Lower leg skin (tissue), 3 donors: ENCODE data around the gene FAM9B.

ENCODE experiments used
- POLR2A ChIP-seq, 2 donors: fragments of 450-650 bp; IDR thresholded peaks; one replicate each; pipeline ENCODE4 v1.6.1; 2016 to 2017; ENCODE audit warnings: antibody characterized with exemption in 2 of 2, mild to moderate bottlenecking in 1 of 2, moderate library complexity in 1 of 2
- TF ChIP-seq, protein P1 (sequence below), 3 donors: fragments of 450-650 bp; IDR thresholded peaks; one replicate each; pipeline ENCODE4 v1.5.1; 2016; ENCODE audit warnings: antibody characterized with exemption in 3 of 3, mild to moderate bottlenecking in 3 of 3, moderate library complexity in 2 of 3

DNA sequence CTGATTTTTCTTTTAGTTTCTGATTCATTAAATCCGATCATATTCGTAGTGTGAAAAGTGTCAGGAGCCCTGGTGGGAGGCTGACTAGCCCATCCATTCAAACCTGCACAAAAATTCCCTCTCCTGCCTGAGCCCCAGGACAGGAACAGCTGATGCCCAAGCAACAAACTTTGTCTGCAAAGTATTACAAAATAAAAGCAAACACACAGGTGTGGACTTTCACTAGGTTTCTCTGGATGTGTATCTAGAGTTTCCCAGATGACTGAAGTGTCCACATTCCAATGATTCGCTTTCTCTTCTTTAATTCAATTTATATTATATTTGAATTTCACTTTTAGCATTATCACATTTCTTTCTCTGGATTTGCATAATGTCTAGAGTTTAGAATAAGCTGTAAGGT lies 18.2 kb upstream of the FAM9B start:
- TF ChIP-seq, protein P1, sequence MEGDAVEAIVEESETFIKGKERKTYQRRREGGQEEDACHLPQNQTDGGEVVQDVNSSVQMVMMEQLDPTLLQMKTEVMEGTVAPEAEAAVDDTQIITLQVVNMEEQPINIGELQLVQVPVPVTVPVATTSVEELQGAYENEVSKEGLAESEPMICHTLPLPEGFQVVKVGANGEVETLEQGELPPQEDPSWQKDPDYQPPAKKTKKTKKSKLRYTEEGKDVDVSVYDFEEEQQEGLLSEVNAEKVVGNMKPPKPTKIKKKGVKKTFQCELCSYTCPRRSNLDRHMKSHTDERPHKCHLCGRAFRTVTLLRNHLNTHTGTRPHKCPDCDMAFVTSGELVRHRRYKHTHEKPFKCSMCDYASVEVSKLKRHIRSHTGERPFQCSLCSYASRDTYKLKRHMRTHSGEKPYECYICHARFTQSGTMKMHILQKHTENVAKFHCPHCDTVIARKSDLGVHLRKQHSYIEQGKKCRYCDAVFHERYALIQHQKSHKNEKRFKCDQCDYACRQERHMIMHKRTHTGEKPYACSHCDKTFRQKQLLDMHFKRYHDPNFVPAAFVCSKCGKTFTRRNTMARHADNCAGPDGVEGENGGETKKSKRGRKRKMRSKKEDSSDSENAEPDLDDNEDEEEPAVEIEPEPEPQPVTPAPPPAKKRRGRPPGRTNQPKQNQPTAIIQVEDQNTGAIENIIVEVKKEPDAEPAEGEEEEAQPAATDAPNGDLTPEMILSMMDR (IDR thresholded peaks at IDR 0.05), result no peak
- TF ChIP-seq POLR2A (IDR thresholded peaks at IDR 0.05), result no peak
